Muscle of leg (tissue), 11 donors: Measurements from ENCODE around the gene WWP2. TPM values are rescaled to one million over a fixed set of nuclear protein-coding genes. Genes with fewer than 3 reads are reported as not detected.

Experiments used
- DNase-seq: peaks from one replicate; pipeline ENCODE4 v3.0.0; 2013
- H3K27ac ChIP-seq: one replicate; pipeline ENCODE4 v1.5.1; 2013; ENCODE audit warnings: mild to moderate bottlenecking, low read length, control low read depth
- H3K27me3 ChIP-seq: one replicate; pipeline ENCODE4 v1.6.1; 2013; ENCODE audit warnings: low read length; ENCODE audit not compliant: control insufficient read depth, insufficient read depth
- H3K36me3 ChIP-seq: one replicate; pipeline ENCODE4 v1.6.1; 2013; ENCODE audit warnings: low read length; ENCODE audit not compliant: control insufficient read depth, insufficient read depth
- H3K4me1 ChIP-seq: one replicate; pipeline ENCODE4 v1.6.1; 2013; ENCODE audit warnings: low read length; ENCODE audit not compliant: control insufficient read depth, insufficient read depth
- H3K4me3 ChIP-seq: one replicate; pipeline ENCODE4 v1.5.1; 2013; ENCODE audit warnings: low read length, control low read depth
- H3K9me3 ChIP-seq: replicated peaks from 2 replicates; pipeline ENCODE4 v1.6.1; 2013; ENCODE audit warnings: low read depth, low read length; ENCODE audit not compliant: control insufficient read depth
- WGBS: methylation state at CpG from one replicate; pipeline ENCODE4 v1.1.5; 2013; ENCODE audit warnings: missing lambda C conversion rate; ENCODE audit not compliant: insufficient coverage; 5-methylcytosine and 5-hydroxymethylcytosine counted together
- polyA plus RNA-seq, 8 donors: library from polyadenylated mRNA; unstranded; fragments of 120-200 nt; gene quantifications; one replicate each; pipeline versions ENCODE4 v1.2.1 to v1.2.3, GENCODE V29; 2013; ENCODE audit warnings: inconsistent platforms in 1 of 8, low replicate concordance in 1 of 8; ENCODE audit not compliant: insufficient read length in 8 of 8, insufficient read depth in 1 of 8
- total RNA-seq: library from RNA; stranded (reverse); fragments of 120-200 nt; gene quantifications from one replicate; pipeline ENCODE4 v1.2.4, GENCODE V29; 2013

WWP2 gene
- total and polyA plus RNA-seq, 9 donors: 14.3 to 19.7 (median 16.9) TPM

- Histone ChIP-seq H3K27ac (no peak overlapping the region), H3K27me3 (no peaks in the 10 kb centered on the region), H3K4me3 (no peak overlapping the region), H3K4me1 (peaks cover 3% of the 10 kb centered on the region), H3K9me3 (no peaks in the 10 kb centered on the region), H3K36me3 (peaks cover 5% of the 10 kb centered on the region)
- DNase-seq: no peak
- no CpG with 5 or more reads among the region's 2 CpGs for WGBS
Observed at GRCh38 chr16:69905171-69905555, 143.0 kb downstream of the WWP2 start.

GRCh38 chr16:69906838-69907401 is 144.8 kb downstream of the WWP2 start:
- Histone ChIP-seq H3K4me3 (no peak overlapping the region), H3K27ac (no peak overlapping the region), H3K9me3 (no peaks in the 10 kb centered on the region), H3K27me3 (no peaks in the 10 kb centered on the region), H3K36me3 (peaks cover 5% of the 10 kb centered on the region), H3K4me1 (peaks cover 3% of the 10 kb centered on the region)
- WGBS: no CpG with 5 or more reads among the region's 6 CpGs
- DNase-seq: peak; percentile 48

DNA sequence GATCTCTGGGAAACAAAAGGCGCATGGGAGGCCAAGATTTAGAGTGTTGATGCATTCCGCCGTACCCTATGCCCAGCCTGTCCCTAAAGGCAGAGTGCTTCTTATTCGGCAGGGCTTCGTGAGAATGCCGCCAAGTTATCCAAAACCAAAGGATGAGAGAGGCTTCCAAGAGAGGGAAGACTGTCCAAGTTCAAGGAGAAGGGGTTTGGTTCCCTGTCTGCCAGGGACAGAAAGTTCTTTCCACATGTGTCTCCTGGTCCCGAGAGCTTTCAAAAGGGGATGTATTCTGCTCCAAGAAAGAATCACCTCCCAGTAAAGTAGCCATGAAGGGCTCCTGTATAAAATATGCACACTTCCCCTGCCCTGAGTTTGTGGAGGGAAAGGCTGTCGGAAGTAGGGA is 146.9 kb downstream of the WWP2 start:
- DNase-seq: no peak
- Histone ChIP-seq H3K4me1 (peaks cover 3% of the 10 kb centered on the region), H3K36me3 (peaks cover 5% of the 10 kb centered on the region), H3K27ac (no peak overlapping the region), H3K27me3 (no peaks in the 10 kb centered on the region), H3K4me3 (no peak overlapping the region), H3K9me3 (no peaks in the 10 kb centered on the region)
- 88% methylated on average over 5 of the region's 8 CpGs for WGBS

- Histone ChIP-seq H3K9me3 (no peaks in the 10 kb centered on the region), H3K4me3 (no peak overlapping the region), H3K27me3 (no peaks in the 10 kb centered on the region), H3K36me3 (peaks cover 5% of the 10 kb centered on the region), H3K27ac (no peak overlapping the region), H3K4me1 (peaks cover 2% of the 10 kb centered on the region)
- no peak for DNase-seq
- WGBS: 100% methylated on average over 4 of the region's 7 CpGs
Observed at GRCh38 chr16:69909760-69910159, 147.6 kb downstream of the WWP2 start.

DNA sequence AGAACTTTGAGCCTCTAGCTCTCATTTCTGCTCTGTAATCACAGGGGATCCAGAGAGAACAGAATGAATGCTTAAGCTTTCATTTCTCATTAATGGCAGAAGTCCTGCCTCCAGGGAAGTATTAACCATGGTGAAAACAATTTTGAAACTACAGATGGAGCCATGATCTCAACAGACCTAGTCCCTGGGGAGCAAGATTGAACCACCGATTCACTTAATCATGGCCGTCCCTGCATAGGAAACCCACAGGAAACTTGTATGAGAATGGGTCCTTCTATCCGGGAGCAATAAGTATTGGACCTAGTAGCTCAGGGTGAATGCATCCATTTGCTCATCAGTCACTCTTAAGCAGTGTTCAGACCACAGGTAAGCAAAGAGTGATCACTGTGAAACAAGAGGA is 148.8 kb downstream of the WWP2 start:
- Histone ChIP-seq H3K27me3 (no peaks in the 10 kb centered on the region), H3K4me1 (no peaks in the 10 kb centered on the region), H3K27ac (no peak overlapping the region), H3K4me3 (no peak overlapping the region), H3K9me3 (no peaks in the 10 kb centered on the region), H3K36me3 (peaks cover 5% of the 10 kb centered on the region)
- no peak for DNase-seq
- 29% methylated on average over 2 of the region's 3 CpGs for WGBS

GRCh38 chr16:69916462-69916861 is 154.3 kb downstream of the WWP2 start:
- DNase-seq: no peak
- H3K4me3 ChIP-seq: no peak overlapping the region
- no peaks in the 10 kb centered on the region for H3K27me3 ChIP-seq
- no peaks in the 10 kb centered on the region for H3K9me3 ChIP-seq
- 100% methylated on average over 1 of the region's 1 CpG for WGBS
- H3K36me3 ChIP-seq: no peaks in the 10 kb centered on the region
- peaks cover 17% of the 10 kb centered on the region for H3K4me1 ChIP-seq
- peak overlapping the region; percentile 7 for H3K27ac ChIP-seq

- no peak overlapping the region for H3K27ac ChIP-seq
Observed at GRCh38 chr16:69917311-69917710, 155.2 kb downstream of the WWP2 start.

DNA sequence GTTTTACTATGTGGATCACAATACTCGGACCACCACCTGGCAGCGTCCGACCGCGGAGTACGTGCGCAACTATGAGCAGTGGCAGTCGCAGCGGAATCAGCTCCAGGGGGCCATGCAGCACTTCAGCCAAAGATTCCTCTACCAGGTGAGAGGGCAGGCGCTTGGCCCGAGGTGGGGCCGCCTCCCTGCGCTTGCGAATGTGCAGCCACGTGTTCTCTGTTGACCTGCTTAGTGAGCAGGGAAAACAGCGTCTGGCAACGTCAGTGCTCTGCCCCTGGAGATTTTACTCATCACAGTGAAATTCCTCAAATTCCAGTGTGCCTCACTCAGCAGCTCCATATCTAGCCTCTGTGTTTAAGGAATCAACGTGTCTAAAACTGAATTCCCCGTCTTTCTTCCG is 155.6 kb downstream of the WWP2 start:
- H3K27me3 ChIP-seq: no peaks in the 10 kb centered on the region

More at GRCh38 chr16:69917311-69917710, 155.2 kb downstream of the WWP2 start:
- Histone ChIP-seq H3K4me1 (peaks cover 18% of the 10 kb centered on the region), H3K36me3 (no peaks in the 10 kb centered on the region), H3K9me3 (no peaks in the 10 kb centered on the region), H3K27me3 (no peaks in the 10 kb centered on the region), H3K4me3 (no peak overlapping the region)
- WGBS: no CpG with 5 or more reads among the region's 1 CpG
- DNase-seq: no peak

DNA sequence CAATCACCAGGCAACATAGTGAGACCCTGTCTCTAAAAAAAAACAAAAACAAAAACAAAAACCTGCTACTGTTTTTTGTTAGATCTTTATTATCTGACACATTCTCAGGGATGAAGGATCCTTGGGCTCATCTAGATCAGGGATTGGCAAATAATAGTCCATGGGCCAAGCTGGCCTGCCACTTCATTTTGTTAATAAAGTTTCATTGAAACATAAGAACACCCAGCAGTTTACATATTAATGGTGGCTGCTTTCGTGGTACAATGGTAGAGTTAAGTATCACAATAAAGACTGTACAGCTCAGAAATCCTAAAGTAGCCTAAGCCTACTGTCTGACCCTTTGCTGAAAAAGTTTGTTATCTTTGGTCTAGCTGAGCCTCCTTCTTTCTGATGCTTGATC is 156.1 kb downstream of the WWP2 start:
- no peak overlapping the region for H3K27ac ChIP-seq
- no CpG with 5 or more reads among the region's 1 CpG for WGBS
- DNase-seq: no peak
- no peaks in the 10 kb centered on the region for H3K36me3 ChIP-seq
- H3K27me3 ChIP-seq: no peaks in the 10 kb centered on the region
- no peaks in the 10 kb centered on the region for H3K9me3 ChIP-seq
- H3K4me1 ChIP-seq: peaks cover 18% of the 10 kb centered on the region
- no peak overlapping the region for H3K4me3 ChIP-seq

More for the DNA sequence above, 155.6 kb downstream of the WWP2 start:
- no peak overlapping the region for H3K27ac ChIP-seq
- peaks cover 18% of the 10 kb centered on the region for H3K4me1 ChIP-seq
- DNase-seq: peak; percentile 76
- H3K4me3 ChIP-seq: no peak overlapping the region
- no peaks in the 10 kb centered on the region for H3K36me3 ChIP-seq
- WGBS: 16% methylated on average over 20 of the region's 20 CpGs
- no peaks in the 10 kb centered on the region for H3K9me3 ChIP-seq

DNA sequence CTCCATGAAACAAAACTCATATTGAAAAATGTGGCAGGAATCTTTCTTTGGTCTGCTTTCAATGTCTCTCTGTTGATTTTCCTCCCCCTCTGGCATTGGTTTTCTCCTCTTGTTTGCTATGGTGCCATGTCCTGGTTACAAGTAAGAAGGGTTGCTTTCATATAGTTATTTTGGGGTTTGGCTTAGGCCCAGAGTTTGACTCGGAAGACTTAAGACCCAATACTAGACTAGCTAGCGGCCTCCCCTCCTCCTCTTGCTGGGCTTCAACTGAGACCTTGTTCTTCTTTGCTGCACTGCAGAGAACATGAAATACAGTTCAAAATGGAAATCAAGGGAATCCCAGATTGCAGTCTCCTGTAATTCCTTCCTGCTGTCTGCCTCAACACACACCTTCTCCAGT is 159.0 kb downstream of the WWP2 start:
- H3K9me3 ChIP-seq: no peaks in the 10 kb centered on the region
- no peak overlapping the region for H3K27ac ChIP-seq
- no peaks in the 10 kb centered on the region for H3K27me3 ChIP-seq
- H3K4me3 ChIP-seq: no peak overlapping the region
- DNase-seq: no peak
- WGBS: no CpG with 5 or more reads among the region's 2 CpGs
- H3K36me3 ChIP-seq: no peaks in the 10 kb centered on the region
- peaks cover 38% of the 10 kb centered on the region for H3K4me1 ChIP-seq

DNA sequence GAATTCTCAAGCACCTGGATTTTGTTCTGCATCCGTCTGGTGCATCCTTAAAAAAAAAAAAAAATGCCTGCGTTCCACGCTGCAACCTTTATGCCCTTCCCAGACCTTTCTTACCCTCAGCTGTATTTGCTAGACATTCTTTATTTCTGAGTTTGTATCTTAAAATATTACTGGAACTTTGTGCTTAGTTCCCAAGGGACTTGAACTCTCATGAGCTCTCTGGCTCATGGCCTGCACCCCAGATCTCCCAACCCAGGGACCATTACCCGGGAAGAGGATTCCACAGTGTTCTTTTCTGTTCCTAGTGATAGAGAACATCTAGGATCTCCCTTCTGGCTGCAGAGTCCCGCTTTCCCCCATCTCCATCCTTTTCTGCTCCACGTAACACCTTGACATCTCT is 160.1 kb downstream of the WWP2 start:
- no peaks in the 10 kb centered on the region for H3K36me3 ChIP-seq
- no peaks in the 10 kb centered on the region for H3K27me3 ChIP-seq
- no peak overlapping the region for H3K4me3 ChIP-seq
- H3K9me3 ChIP-seq: no peaks in the 10 kb centered on the region
- WGBS: no CpG with 5 or more reads among the region's 6 CpGs
- no peak overlapping the region for H3K27ac ChIP-seq
- DNase-seq: no peak
- H3K4me1 ChIP-seq: peaks cover 37% of the 10 kb centered on the region
